Measurements from ENCODE around the gene CTIF. TPM values are rescaled to one million over a fixed set of nuclear protein-coding genes. Genes with fewer than 3 reads are reported as not detected.

CTIF gene
- total RNA-seq, 1 donor from 2014 or later: 137 TPM

DNA sequence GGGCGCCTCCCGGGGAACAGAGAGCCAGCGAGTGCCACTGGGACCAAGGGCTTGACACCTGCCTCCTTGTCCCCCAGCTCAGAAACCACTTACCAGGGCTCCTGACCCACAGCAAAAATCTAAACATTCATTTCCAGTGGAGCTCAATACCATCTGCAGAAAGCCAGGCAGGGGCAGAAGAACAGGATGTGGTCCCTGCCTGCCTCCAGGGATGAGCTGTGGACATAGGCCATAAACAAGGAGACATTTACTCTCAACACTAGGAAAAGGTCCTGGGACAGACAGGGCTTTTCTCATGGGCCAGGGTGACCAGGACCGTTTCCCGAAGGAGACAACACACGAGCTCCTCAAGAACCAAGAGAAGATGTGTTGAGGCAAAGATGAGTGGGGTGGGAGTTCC is 203.0 kb downstream of the CTIF start:
- H3K27me3 Mint-ChIP-seq (ENCODE audit: unreplicated experiment): peaks cover 17% of the 10 kb centered on the region
- H3K4me1 Mint-ChIP-seq (ENCODE audit: low read depth, unreplicated experiment): peaks cover 8% of the 10 kb centered on the region
- DNase-seq: no peak
- no peak overlapping the region for H3K4me3 Mint-ChIP-seq (ENCODE audit: unreplicated experiment)
- H3K9me3 Mint-ChIP-seq (ENCODE audit: unreplicated experiment): peaks cover 10% of the 10 kb centered on the region
- H3K36me3 Mint-ChIP-seq (ENCODE audit: unreplicated experiment): peaks cover 4% of the 10 kb centered on the region
- TF ChIP-seq, protein P1, sequence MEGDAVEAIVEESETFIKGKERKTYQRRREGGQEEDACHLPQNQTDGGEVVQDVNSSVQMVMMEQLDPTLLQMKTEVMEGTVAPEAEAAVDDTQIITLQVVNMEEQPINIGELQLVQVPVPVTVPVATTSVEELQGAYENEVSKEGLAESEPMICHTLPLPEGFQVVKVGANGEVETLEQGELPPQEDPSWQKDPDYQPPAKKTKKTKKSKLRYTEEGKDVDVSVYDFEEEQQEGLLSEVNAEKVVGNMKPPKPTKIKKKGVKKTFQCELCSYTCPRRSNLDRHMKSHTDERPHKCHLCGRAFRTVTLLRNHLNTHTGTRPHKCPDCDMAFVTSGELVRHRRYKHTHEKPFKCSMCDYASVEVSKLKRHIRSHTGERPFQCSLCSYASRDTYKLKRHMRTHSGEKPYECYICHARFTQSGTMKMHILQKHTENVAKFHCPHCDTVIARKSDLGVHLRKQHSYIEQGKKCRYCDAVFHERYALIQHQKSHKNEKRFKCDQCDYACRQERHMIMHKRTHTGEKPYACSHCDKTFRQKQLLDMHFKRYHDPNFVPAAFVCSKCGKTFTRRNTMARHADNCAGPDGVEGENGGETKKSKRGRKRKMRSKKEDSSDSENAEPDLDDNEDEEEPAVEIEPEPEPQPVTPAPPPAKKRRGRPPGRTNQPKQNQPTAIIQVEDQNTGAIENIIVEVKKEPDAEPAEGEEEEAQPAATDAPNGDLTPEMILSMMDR (IDR thresholded peaks at IDR 0.05; ENCODE audit: partially characterized antibody, unreplicated experiment): no peak
- no peak overlapping the region for H3K27ac Mint-ChIP-seq (ENCODE audit: unreplicated experiment)

DNA sequence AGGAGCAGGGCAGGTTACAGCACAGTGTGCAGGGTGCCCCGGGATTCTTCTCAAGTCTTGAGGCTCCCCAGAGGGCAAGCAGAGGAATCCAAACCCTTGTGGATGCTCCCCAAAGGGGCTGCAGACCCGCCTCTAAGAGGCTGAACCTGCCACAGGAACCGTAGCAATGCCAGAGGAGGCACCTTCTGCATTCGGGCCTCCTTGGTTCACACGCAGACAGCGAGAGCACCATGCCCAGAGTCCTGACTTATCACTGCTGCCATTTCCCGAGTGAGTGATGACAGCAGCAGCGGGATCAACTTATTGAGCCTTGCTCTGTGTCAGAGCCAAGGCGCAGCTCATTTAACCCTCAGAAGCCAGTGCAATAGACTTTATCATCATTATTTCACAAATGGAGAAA is 203.5 kb downstream of the CTIF start:
- Mint-ChIP-seq H3K36me3 (ENCODE audit: unreplicated experiment) (peaks cover 4% of the 10 kb centered on the region), H3K9me3 (ENCODE audit: unreplicated experiment) (peaks cover 11% of the 10 kb centered on the region), H3K4me1 (ENCODE audit: low read depth, unreplicated experiment) (peaks cover 4% of the 10 kb centered on the region), H3K4me3 (ENCODE audit: unreplicated experiment) (no peak overlapping the region), H3K27me3 (ENCODE audit: unreplicated experiment) (peaks cover 17% of the 10 kb centered on the region), H3K27ac (ENCODE audit: unreplicated experiment) (no peak overlapping the region)
- TF ChIP-seq, protein P1 (IDR thresholded peaks at IDR 0.05; ENCODE audit: partially characterized antibody, unreplicated experiment): no peak
- no peak for DNase-seq

DNA sequence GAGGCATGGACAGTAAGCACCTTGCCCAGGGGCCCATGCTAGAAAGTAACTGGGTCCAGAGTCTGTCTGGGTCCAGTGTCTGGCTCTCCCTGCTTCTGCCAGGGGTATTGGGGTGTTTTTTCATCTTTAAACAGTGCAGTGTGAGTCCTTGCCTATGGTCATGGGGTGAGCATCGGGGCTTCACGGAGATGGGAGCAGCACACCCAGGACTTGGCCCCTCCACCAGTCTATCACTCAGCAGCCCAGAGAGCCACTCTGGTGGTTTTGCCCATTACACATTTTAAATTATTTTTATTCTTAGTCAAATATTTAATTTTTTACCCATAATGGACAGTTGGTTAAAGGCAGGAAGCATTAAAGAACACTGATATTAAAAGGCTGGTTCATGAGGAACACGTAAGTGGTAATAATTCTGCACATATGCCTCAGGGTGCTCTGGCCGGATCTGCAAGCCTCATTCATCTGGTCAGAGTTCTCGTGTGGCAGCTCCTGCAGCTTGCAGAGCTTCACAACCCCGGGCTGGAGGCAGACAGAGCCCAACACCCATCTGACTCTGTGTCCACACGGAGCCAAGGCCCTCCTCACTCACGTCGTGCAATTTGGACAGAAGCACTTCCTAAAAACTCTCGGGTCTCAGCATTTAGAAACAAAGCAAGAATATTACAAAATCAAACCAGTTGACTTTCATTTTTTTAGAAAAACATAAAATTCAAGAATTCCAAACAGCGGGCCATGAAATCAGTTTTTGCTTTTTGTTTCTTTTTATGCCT is 204.1 kb downstream of the CTIF start:
- TF ChIP-seq, protein P1 (IDR thresholded peaks at IDR 0.05; ENCODE audit: partially characterized antibody, unreplicated experiment): no peak
- Mint-ChIP-seq H3K27me3 (ENCODE audit: unreplicated experiment) (peaks cover 16% of the 10 kb centered on the region), H3K27ac (ENCODE audit: unreplicated experiment) (peak overlapping the region; percentile 59), H3K4me3 (ENCODE audit: unreplicated experiment) (no peak overlapping the region), H3K9me3 (ENCODE audit: unreplicated experiment) (peaks cover 12% of the 10 kb centered on the region), H3K36me3 (ENCODE audit: unreplicated experiment) (peaks cover 4% of the 10 kb centered on the region), H3K4me1 (ENCODE audit: low read depth, unreplicated experiment) (peaks cover 4% of the 10 kb centered on the region)
- no peak for DNase-seq

DNA sequence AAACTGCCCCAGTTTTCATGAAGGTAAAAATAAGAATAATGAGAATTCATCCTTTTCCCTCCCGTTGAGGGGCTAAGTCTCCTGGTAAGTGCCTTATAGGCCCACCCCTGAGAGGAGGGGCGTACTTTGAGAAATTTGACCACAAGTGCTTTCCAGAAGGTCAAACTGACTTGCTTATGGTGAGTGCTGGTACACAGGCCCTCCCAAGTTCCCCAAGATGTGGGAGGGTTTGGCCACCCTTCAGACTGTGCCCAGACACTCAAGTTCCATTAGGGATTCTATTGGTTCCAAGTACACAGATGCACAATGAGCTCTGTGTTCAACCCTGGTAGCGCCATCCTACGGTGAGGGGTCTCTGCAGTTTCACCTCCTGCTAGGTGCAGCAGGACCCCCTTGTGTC is 205.1 kb downstream of the CTIF start:
- Mint-ChIP-seq H3K4me3 (ENCODE audit: unreplicated experiment) (no peak overlapping the region), H3K4me1 (ENCODE audit: low read depth, unreplicated experiment) (peaks cover 4% of the 10 kb centered on the region), H3K9me3 (ENCODE audit: unreplicated experiment) (peaks cover 11% of the 10 kb centered on the region), H3K27ac (ENCODE audit: unreplicated experiment) (no peak overlapping the region), H3K27me3 (ENCODE audit: unreplicated experiment) (peaks cover 9% of the 10 kb centered on the region), H3K36me3 (ENCODE audit: unreplicated experiment) (no peaks in the 10 kb centered on the region)
- TF ChIP-seq, protein P1 (IDR thresholded peaks at IDR 0.05; ENCODE audit: partially characterized antibody, unreplicated experiment): no peak
- DNase-seq: no peak

DNA sequence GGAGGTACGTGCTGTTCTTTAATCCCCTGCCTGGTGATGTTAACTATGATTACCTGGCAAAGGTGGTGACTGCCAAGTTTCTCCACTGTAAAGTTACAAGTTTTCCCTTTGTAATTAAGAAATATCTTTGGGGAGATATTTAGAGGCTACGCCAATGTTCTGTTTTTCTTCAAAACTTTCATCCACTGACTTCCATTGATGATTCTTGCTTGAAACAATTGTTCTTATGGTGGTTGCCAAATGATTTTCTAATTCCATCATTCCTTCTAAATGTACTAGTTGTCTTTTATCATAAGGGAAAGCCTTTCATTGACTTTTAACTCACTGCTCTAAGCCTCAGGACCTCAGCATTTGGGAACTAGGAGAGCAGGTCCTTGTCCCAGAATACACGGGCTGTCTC is 206.5 kb downstream of the CTIF start:
- no peak overlapping the region for H3K4me3 Mint-ChIP-seq (ENCODE audit: unreplicated experiment)
- H3K4me1 Mint-ChIP-seq (ENCODE audit: low read depth, unreplicated experiment): peaks cover 4% of the 10 kb centered on the region
- H3K27me3 Mint-ChIP-seq (ENCODE audit: unreplicated experiment): peaks cover 8% of the 10 kb centered on the region
- peaks cover 14% of the 10 kb centered on the region for H3K9me3 Mint-ChIP-seq (ENCODE audit: unreplicated experiment)
- no peaks in the 10 kb centered on the region for H3K36me3 Mint-ChIP-seq (ENCODE audit: unreplicated experiment)
- TF ChIP-seq, protein P1 (IDR thresholded peaks at IDR 0.05; ENCODE audit: partially characterized antibody, unreplicated experiment): no peak
- DNase-seq: no peak
- no peak overlapping the region for H3K27ac Mint-ChIP-seq (ENCODE audit: unreplicated experiment)
